HEK293 (cell line): ENCODE measurements around the gene KCNAB1.
"Not testable (repeated sequence)": the region's sequence is repeated elsewhere in the genome, so short reads cannot be mapped to it uniquely, and the experiment has no call there.

Experiments
- CTCF ChIA-PET: fragments of 350-600 bp; formaldehyde crosslinking; extraction: SDS; loops from one replicate; lab custom pipeline; 2021; ENCODE audit warnings: antibody characterized with exemption; lab: Yijun Ruan, JAX
- POLR2A ChIA-PET: fragments of 300-600 bp; formaldehyde crosslinking; extraction: SDS; loops from one replicate; lab custom pipeline; 2020; ENCODE audit warnings: antibody characterized with exemption, inconsistent platforms; lab: Yijun Ruan, JAX
- H3K27ac ChIP-seq: fragments of 200-500 bp; sonication (Bioruptor generic); 2 replicates; pipeline ENCODE4 v1.5.1; 2014; ENCODE audit warnings: low read depth, low read length, control low read depth, inconsistent platforms; ENCODE audit errors: extremely low read depth
- H3K36me3 ChIP-seq, 2 experiments: fragments of 200-500 bp in 1 of 2; sonication (Bioruptor generic) in 1 of 2; 1 replicate in 1 of 2; 2 replicates in 1 of 2; pipeline ENCODE4 v1.5.1; 2014 to 2017; ENCODE audit warnings: inconsistent platforms in 2 of 2, low read length in 2 of 2; ENCODE audit not compliant: control insufficient read depth in 2 of 2, insufficient read depth in 1 of 2
- H3K4me1 ChIP-seq: fragments of 200-500 bp; sonication (Bioruptor generic); 2 replicates; pipeline ENCODE4 v1.5.1; 2014; ENCODE audit warnings: mild to moderate bottlenecking, low read length, inconsistent platforms; ENCODE audit not compliant: control insufficient read depth, insufficient read depth
- H3K4me3 ChIP-seq: 2 replicates; pipeline ENCODE4 v1.5.1; 2011; ENCODE audit warnings: low read depth, mild to moderate bottlenecking, control low read depth, low read length, moderate library complexity
- H3K9me3 ChIP-seq: fragments of 200-500 bp; sonication (Bioruptor generic); 2 replicates; pipeline ENCODE4 v1.5.1; 2014; ENCODE audit warnings: low read depth, low read length, inconsistent platforms; ENCODE audit not compliant: control insufficient read depth, insufficient read depth
- PRDM10 ChIP-seq: fragments of 450-650 bp; formaldehyde crosslinking; IDR thresholded peaks from 2 replicates; pipeline ENCODE4 v1.5.1; 2016; ENCODE audit warnings: missing biosample characterization, missing genetic modification characterization
- PRDM6 ChIP-seq: fragments of 450-650 bp; formaldehyde crosslinking; IDR thresholded peaks from 2 replicates; pipeline ENCODE4 v1.5.1; 2017; ENCODE audit warnings: missing biosample characterization, missing genetic modification characterization
- REPIN1 ChIP-seq: fragments of 450-650 bp; formaldehyde crosslinking; IDR thresholded peaks from 2 replicates; pipeline ENCODE4 v1.5.1; 2017; ENCODE audit warnings: missing biosample characterization, missing genetic modification characterization, low read depth
- REST ChIP-seq: fragments of 450-650 bp; formaldehyde crosslinking; IDR thresholded peaks from 2 replicates; pipeline ENCODE4 v1.5.1; 2016; ENCODE audit warnings: missing biosample characterization, missing genetic modification characterization
- SCRT1 ChIP-seq: fragments of 450-650 bp; formaldehyde crosslinking; IDR thresholded peaks from 2 replicates; pipeline ENCODE4 v1.5.1; 2016; ENCODE audit warnings: missing biosample characterization, missing genetic modification characterization, borderline replicate concordance
- ZBTB48 ChIP-seq: fragments of 450-650 bp; formaldehyde crosslinking; IDR thresholded peaks from 2 replicates; pipeline ENCODE4 v1.5.1; 2016; ENCODE audit warnings: missing biosample characterization, missing genetic modification characterization
- ZFP41 ChIP-seq: fragments of 450-650 bp; formaldehyde crosslinking; IDR thresholded peaks from 2 replicates; pipeline ENCODE4 v1.5.1; 2016; ENCODE audit warnings: missing biosample characterization, missing genetic modification characterization, borderline replicate concordance
- ZNF174 ChIP-seq: fragments of 450-650 bp; formaldehyde crosslinking; IDR thresholded peaks from 2 replicates; pipeline ENCODE4 v1.5.0; 2017; ENCODE audit warnings: missing biosample characterization, mild to moderate bottlenecking, missing genetic modification characterization
- ZNF175 ChIP-seq: fragments of 450-650 bp; formaldehyde crosslinking; IDR thresholded peaks from 2 replicates; pipeline ENCODE4 v1.5.1; 2016; ENCODE audit warnings: missing biosample characterization, missing genetic modification characterization
- ZNF23 ChIP-seq: fragments of 450-650 bp; formaldehyde crosslinking; IDR thresholded peaks from 2 replicates; pipeline ENCODE4 v1.5.1; 2016; ENCODE audit warnings: missing biosample characterization, missing genetic modification characterization, borderline replicate concordance
- ZNF510 ChIP-seq: fragments of 450-650 bp; formaldehyde crosslinking; IDR thresholded peaks from 2 replicates; pipeline ENCODE4 v1.5.1; 2018; ENCODE audit warnings: mild to moderate bottlenecking, missing genetic modification characterization, missing biosample characterization; ENCODE audit not compliant: insufficient replicate concordance
- ZNF529 ChIP-seq: fragments of 450-650 bp; formaldehyde crosslinking; IDR thresholded peaks from 2 replicates; pipeline ENCODE4 v1.5.1; 2017; ENCODE audit warnings: missing genetic modification characterization, missing biosample characterization; ENCODE audit not compliant: insufficient replicate concordance
- ZNF585B ChIP-seq: fragments of 450-650 bp; formaldehyde crosslinking; IDR thresholded peaks from 2 replicates; pipeline ENCODE4 v1.5.1; 2016; ENCODE audit warnings: missing biosample characterization, missing genetic modification characterization
- ZNF654 ChIP-seq: fragments of 450-650 bp; formaldehyde crosslinking; IDR thresholded peaks from 2 replicates; pipeline ENCODE4 v1.5.1; 2016; ENCODE audit warnings: low read depth, missing biosample characterization, missing genetic modification characterization
- ZNF785 ChIP-seq: fragments of 450-650 bp; formaldehyde crosslinking; IDR thresholded peaks from 2 replicates; pipeline ENCODE4 v1.5.1; 2016; ENCODE audit warnings: missing biosample characterization, missing genetic modification characterization
- ZNF843 ChIP-seq: fragments of 450-650 bp; formaldehyde crosslinking; IDR thresholded peaks from 2 replicates; pipeline ENCODE4 v1.5.1; 2016; ENCODE audit warnings: missing biosample characterization, missing genetic modification characterization
- ZSCAN5A ChIP-seq: fragments of 450-650 bp; formaldehyde crosslinking; IDR thresholded peaks from 2 replicates; pipeline ENCODE4 v1.5.1; 2016; ENCODE audit warnings: missing biosample characterization, missing genetic modification characterization

The KCNAB1 gene

GRCh38 chr3:156120528-156121251, at the start of gene KCNAB1:
TSS of gene KCNAB1 (plus strand) at chr3:156120578.
- ChIA-PET CTCF (interaction anchor here (0.6 to 0.7 kb wide), 2 partner anchors 22 to 998 kb away, joined by 3 to 5 read pairs; no protein-coding TSS in a partner anchor), POLR2A (no interaction called here)
- no peaks in the 10 kb centered on the region for H3K9me3 ChIP-seq
- TF ChIP-seq ZNF785 (tag by site-specific recombination) (no peak), ZNF585B (tag by site-specific recombination) (no peak), REPIN1 (tag by site-specific recombination) (no peak)
- TF ChIP-seq, all 188 proteins: peak for 0
- Histone ChIP-seq H3K4me3 (no peak within 1 kb of the TSS), H3K27ac (no peak within 1 kb of the TSS), H3K4me1 (no peaks in the 10 kb centered on the region), H3K36me3 (no peaks in the 10 kb centered on the region)

- TF ChIP-seq REPIN1 (tag by site-specific recombination) (no peak), PRDM10 (tag by site-specific recombination) (no peak), ZNF175 (tag by site-specific recombination) (no peak), SCRT1 (tag by site-specific recombination) (no peak), ZNF510 (tag by site-specific recombination) (no peak), ZNF843 (tag by site-specific recombination) (no peak), REST (no peak), ZBTB48 (tag by site-specific recombination) (no peak), ZNF174 (tag by site-specific recombination) (no peak), PRDM6 (tag by site-specific recombination) (no peak), ZSCAN5A (tag by site-specific recombination) (no peak), ZNF529 (tag by site-specific recombination) (no peak), ZNF654 (tag by site-specific recombination) (no peak), ZFP41 (tag by site-specific recombination) (no peak), ZNF23 (tag by site-specific recombination) (no peak)
- POLR2A ChIA-PET = no interaction called here
Observed at GRCh38 chr3:156071031-156071430, 49.3 kb upstream of the KCNAB1 start.

GRCh38 chr3:156072950-156073657, 47.3 kb upstream of the KCNAB1 start:
- POLR2A ChIA-PET, CTCF ChIA-PET, H3K9me3 ChIP-seq: not testable (repeated sequence)

More at GRCh38 chr3:156071031-156071430, 49.3 kb upstream of the KCNAB1 start:
- no peaks in the 10 kb centered on the region for H3K4me1 ChIP-seq
- CTCF ChIA-PET = no interaction called here
- H3K36me3 ChIP-seq = no peaks in the 10 kb centered on the region
- H3K4me3 ChIP-seq = no peak overlapping the region
- H3K9me3 ChIP-seq = no peaks in the 10 kb centered on the region
- no peak overlapping the region for H3K27ac ChIP-seq

More at GRCh38 chr3:156072950-156073657, 47.3 kb upstream of the KCNAB1 start:
- H3K4me3 ChIP-seq, H3K27ac ChIP-seq, H3K4me1 ChIP-seq, H3K36me3 ChIP-seq: not testable (repeated sequence)
